NCI-H187 (cell line): ENCODE data around the gene TP53BP2.

Experiments used
- DNase-seq, 2 experiments: peaks; one replicate each; lab custom pipeline; 2025; lab: John Stamatoyannopoulos, UW

The TP53BP2 gene

GRCh38 chr1:223792046-223792445 lies 53.7 kb downstream of the TP53BP2 start:
- no peak for DNase-seq

- DNase-seq: no peak
These were observed 56.9 kb downstream of the TP53BP2 start for GRCh38 chr1:223788746-223789415.

- no peak for DNase-seq
These were observed 59.9 kb downstream of the TP53BP2 start for GRCh38 chr1:223785808-223786207.

- no peak for DNase-seq
These were observed 61.2 kb downstream of the TP53BP2 start for GRCh38 chr1:223784541-223784940.

- DNase-seq: no peak
These were observed 62.1 kb downstream of the TP53BP2 start for GRCh38 chr1:223783676-223784075.

GRCh38 chr1:223780949-223781348 lies 64.8 kb downstream of the TP53BP2 start:
- DNase-seq: no peak

- DNase-seq: no peak
These were observed 65.4 kb downstream of the TP53BP2 start for GRCh38 chr1:223780318-223780717.

- no peak for DNase-seq
These were observed 68.8 kb downstream of the TP53BP2 start for GRCh38 chr1:223776826-223777454.

GRCh38 chr1:223776075-223776814 lies 69.5 kb downstream of the TP53BP2 start:
- DNase-seq: no peak

GRCh38 chr1:223775711-223776074 lies 70.1 kb downstream of the TP53BP2 start:
- no peak for DNase-seq

- DNase-seq: no peak
These were observed 70.7 kb downstream of the TP53BP2 start for GRCh38 chr1:223775054-223775453.

- no peak for DNase-seq
These were observed 71.5 kb downstream of the TP53BP2 start for GRCh38 chr1:223774134-223774814.

GRCh38 chr1:223772771-223773160 lies 73.0 kb downstream of the TP53BP2 start:
- DNase-seq: no peak

GRCh38 chr1:223771814-223772770 lies 73.7 kb downstream of the TP53BP2 start:
- no peak for DNase-seq

- no peak for DNase-seq
These were observed 74.3 kb downstream of the TP53BP2 start for GRCh38 chr1:223771469-223771813.

- no peak for DNase-seq
These were observed 75.0 kb downstream of the TP53BP2 start for GRCh38 chr1:223770621-223771315.

GRCh38 chr1:223765719-223766340 lies 79.9 kb downstream of the TP53BP2 start:
- no peak for DNase-seq

- DNase-seq: no peak
These were observed 80.6 kb downstream of the TP53BP2 start for GRCh38 chr1:223765036-223765718.

GRCh38 chr1:223763881-223764280 lies 81.9 kb downstream of the TP53BP2 start:
- DNase-seq: no peak

- no peak for DNase-seq
These were observed 82.5 kb downstream of the TP53BP2 start for GRCh38 chr1:223763251-223763650.
